ENCODE results near the gene OTOP1.
"Not testable (repeated sequence)": the region's sequence is repeated elsewhere in the genome, so short reads cannot be mapped to it uniquely, and the experiment has no call there.

The OTOP1 gene

DNA sequence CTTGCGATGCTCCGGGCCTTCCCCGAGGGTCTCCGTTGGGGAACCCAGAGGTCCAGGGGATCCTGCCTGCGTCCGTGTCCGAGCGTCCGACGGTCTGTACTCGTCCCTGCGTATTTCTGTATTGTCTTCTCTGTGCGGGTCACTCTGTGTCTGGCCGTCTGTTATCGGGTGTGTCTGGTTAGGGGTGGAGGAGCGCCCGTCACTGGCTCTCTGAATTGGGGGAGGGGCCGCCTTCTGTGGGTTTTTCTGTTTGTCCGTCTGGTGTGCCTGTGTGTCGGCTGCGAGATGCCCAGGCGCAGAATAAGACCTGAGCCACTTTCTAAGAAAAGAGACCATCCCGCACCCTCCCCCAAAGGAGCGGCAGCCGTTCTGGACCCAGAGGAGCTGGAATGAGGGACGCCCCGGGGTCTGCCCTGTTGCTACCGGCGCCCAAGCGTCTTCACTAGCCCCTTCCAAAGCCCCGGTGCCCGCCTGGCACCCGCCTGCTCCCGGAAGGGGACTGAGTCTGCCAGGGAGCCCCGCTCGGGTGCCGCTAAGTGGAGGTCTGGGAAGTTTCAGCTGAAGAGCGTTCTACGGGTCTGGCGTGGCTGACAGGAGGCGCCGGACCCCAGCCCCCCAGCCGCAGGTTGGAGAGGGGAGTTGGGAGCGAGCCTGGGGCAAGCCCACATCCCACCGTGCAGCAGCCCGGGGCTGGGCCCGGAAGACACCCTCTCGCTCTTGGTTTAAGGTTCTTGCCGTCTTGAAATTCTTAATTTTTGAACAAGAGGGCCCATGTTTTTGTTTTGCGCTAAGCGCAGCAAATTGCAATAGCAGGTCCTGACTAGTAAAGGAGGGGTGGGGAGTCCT, 1.0 kb upstream of the OTOP1 start:
- no peak for DNase-seq

DNA sequence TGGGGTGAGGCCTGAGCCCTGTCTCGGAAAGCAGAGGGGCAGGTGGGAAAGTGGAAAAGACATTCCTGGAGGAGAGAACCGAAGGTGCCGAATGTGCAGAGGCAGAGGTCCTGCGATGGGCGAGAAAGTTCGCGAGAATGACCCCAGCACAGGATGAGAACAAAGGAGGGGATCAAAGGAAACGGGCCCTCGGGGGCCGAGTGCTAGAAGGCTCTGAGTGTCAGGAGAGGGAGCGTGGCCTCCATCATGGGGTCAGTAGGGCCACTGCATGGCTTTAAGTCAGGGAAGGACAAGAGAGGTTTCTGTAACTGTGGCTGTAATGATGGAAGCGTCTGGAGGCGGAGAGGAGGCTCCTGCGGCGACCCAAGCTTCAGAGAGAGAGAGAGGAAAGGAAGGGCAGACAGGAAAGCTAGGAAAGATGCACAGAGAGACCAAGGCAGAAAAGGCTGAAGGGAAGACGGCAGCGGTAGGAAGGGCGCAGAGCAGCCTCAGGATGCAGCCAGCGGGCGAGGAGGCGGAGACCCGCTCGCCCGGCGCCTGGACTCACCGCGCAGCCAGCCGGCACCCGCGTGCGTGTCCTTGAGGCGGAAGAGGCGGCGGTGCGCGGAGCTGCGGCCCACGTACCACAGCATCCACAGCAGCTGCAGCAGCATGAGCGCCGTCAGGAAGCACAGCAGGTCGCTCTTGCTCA, 669 bp downstream of the OTOP1 start:
- DNase-seq: no peak

DNA sequence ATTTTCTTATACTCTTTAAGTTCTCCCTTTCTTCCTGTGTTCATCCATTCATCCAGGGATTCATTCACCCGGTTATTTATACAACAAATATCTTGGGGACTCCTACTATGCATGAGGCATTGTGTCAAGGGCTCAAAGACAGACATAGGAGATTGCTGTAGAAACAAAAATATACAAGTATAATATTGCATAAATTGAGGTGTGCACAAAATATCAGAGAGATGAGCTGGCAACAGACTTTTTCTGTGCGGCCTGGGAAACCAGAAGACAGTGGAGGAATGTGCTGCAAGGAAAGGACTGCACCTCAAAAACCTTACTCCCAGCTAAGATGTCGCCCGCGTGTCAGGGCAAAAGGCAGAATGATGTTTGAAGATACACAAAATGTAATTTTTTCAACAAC, 9.6 kb downstream of the OTOP1 start:
- no peak for DNase-seq

DNA sequence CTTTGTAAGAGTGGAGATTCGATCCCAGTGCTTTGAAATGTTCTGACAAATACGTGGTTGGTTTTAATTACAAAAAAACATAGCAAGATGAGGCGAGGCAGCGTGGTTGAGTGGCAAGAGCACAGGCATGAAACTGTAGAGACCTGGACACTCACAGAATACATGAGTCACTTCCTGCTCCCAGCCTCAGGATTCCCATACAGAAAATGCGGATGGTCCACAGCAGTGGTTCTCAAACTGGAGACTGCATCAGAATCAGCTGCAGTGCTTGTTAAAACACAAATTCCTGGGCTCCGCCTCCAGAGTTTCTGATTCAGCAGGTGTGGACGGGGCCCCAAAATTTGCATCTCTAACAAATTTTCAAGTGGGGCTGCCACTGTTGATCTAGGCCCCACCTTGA, 10.1 kb downstream of the OTOP1 start:
- no peak for DNase-seq

DNA sequence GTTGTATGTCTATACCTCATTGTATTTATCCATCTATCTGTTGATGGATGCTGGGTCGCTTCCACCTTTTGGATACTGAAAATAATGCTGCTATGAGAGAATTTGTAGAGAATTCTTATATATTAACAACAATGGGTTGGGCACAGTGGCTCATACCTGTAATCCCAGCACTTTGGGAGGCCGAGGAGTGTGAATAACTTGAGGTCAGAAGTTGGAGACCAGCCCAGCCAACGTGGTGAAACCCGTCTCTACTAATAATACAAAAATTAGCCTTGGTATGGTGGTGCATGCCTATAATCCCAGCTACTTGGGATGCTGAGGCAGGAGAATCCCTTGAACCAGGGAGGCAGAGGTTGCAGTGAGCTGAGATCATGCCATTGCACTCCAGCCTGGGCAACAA, 13.1 kb downstream of the OTOP1 start:
- not testable (repeated sequence) for DNase-seq

DNA sequence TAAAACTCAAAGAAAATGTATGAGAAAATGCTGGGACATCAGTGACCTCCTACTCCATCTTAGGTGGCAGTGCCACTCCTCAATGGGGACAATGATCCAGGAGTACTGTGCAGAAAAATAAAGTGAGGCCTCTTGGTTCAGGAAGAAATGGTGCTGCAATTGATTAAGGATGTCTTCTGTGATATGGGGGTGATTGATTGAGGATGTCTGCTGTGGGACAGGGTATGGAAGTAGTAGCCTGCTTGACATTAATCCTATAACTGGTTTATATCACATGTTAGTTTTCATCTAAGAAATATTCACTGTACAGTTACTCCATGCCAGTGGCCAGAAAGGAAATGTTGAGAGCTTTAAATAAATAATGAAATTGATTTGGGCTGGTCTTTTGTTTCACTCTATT, 20.5 kb downstream of the OTOP1 start:
- DNase-seq: no peak

DNA sequence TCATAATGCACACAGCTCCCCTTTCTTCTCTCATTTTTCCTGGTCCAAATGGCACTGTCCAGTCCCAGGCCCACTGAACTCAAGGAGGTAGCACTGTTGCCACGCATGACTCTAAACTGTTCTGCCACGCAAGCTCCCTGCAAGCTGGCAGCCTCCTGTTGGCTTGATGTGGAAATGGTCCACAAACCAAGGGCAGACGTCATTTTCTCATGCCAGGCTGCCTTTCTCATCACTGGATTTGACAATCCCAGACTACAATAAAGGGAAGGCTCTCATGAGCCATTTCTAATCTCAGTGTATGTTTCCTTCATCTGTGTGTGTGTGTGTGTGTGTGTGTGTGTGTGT, 22.4 kb downstream of the OTOP1 start:
- no peak for DNase-seq

DNA sequence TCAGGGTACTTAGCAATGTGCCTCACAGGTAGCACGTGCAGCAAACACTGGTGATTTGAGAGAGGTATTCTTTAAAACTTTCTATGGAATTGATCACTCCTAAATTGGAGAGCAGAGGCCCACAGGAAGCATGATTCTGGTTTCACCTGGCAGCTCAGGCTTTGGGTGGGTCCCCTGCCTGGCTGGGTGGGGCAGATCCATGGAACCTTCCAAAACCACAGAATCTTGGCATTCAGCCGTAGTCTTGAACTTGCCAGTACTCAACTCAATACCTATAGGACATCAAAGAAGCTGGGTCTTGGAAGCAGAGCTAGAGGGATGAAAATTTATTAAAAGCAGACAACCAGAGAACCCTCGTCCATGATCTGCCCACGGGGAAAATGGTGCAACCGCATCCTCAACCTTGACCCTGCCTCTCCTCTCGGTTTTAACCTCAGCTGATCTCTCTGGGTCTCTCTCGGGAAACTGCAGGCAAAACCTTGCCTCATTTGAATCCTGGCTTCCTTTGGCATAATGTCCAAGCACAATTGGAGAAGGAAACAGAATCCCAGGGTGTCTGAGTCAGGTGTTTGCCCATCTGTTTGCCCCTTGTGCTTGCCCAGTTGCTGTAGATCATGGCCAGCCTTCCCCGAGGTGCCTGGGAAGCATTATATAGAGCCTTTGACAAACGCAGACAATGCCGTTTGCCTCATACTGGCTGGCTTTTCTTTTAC, 22.9 kb downstream of the OTOP1 start:
- no peak for DNase-seq

DNA sequence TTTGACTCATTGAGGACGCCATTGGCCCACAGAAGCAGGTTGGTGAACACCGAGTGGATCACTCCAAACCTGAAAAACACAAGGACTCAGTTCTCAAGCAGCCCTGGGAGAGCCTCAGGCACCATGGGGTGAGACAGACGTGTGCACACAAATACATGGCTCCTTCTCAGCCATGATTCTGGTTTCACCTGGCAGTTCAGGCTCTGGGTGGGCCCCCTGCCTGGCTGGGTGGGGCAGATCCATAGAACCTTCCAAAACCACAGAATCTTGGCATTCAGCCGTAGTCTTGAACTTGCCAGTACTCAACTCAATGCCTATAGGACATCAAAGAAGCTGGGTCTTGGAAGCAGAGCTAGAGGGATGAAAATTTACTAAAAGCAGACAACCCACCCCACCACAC, 24.2 kb downstream of the OTOP1 start:
- DNase-seq: no peak

DNA sequence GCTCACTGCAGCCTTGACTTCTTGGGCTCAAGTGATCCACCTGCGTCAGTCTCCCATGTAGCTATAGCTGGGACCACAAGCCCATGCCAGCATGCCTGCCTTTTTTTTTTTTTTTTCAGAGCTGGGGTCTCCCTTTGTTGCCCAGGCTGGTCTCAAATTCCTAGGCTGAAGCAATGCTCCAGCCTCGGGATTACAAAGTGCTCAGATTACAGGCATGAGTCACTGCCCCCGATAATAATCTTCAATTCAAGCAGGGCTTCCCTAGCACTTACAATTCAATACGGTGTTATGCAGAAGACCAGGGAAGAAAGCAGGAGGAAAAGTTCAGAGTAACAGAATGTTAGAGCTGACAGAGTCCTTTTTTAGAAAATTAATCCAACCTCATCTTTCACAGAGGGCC, 26.1 kb downstream of the OTOP1 start:
- no peak for DNase-seq

DNA sequence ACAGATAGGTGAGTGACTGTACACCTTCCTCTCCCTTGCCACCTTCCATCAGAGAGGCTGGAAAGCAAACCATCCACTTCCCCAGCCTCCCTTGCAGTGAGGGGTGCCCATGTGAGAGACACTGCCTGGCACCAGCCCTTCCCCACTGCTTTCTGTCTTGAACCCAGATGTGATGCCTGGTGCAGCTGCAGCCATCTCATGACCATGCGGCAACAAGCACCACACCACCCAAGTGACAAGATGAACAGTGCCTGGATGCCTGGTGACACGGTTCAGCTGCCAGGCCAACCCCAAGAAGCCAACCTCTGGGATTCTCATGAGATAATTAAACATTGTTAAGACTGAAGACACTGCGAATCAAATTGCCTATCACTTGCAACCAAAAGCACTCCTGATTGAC, 31.4 kb downstream of the OTOP1 start:
- no peak for DNase-seq

DNA sequence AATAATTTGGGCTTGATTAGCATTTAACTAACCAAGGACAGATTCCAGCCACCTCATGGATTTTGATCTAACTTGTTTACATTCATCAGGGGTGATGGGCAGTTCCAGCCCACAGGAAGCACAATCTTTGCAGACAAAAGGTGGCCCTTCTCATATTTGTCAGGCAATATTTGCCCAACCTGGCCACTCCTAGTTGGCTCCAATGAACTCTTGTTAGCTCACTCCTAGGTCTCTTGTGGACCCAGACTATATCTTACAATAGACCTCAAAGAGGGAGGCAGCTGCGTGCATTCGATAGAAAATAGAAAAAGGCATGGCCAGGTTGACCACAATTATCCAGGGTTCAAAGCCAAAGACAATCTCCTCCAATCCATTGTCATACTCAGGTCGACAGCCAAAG, 38.2 kb downstream of the OTOP1 start:
- DNase-seq: not testable (repeated sequence)

DNA sequence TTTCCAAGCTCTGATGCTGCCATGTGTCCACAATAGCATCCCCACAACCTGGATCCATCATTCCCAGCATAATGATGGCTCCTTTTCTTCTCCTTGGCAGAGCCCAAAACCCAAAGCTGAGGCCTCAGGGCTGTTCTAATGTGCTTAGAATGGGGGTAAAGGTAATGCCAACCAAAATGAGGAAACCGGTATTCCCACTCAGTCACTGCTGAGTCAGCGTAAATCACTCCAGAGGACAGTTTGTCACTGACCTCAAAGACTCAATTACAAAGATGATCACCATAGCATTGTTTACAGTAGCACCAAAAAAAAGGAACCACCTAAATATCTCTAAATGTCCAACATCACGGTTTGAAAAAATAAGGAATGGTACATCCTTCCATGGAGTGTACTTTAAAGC, 41.2 kb downstream of the OTOP1 start:
- DNase-seq: no peak

DNA sequence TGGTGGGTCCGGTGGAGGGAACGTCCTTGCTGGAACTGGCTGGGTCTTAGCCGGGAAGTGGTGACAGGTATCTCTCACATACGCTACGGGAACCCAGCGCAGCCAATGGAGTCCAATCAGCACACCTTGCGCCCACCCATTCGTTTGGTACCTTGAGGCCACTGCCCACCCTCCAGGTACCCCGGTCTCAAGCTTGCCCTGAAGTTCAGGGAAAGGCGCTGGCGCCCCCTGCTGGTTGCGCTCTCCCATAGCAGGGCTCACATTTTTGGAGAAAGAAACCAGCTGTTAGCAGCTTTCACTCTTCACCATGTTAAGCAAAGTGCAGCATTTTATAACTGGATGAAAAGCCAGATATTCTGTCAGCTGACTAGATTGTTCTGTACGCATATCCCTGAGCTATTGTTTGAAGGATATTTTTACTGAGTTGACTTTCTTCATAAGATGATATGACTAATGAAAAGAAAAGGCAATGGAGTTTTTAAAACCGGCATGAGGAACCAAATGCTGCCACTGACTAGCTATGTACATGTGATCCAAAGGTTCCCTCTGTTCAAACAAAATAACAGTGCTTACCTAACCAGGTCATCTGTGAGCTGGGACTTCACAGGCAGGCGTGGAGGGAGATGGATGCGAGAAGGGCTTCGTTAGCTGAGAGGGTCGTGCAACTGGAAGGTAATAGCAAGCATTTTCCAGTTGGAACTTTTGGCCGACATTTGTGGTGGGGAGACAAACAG, 43.7 kb downstream of the OTOP1 start:
- DNase-seq: peak in 1 of 2 donors; percentile 0

DNA sequence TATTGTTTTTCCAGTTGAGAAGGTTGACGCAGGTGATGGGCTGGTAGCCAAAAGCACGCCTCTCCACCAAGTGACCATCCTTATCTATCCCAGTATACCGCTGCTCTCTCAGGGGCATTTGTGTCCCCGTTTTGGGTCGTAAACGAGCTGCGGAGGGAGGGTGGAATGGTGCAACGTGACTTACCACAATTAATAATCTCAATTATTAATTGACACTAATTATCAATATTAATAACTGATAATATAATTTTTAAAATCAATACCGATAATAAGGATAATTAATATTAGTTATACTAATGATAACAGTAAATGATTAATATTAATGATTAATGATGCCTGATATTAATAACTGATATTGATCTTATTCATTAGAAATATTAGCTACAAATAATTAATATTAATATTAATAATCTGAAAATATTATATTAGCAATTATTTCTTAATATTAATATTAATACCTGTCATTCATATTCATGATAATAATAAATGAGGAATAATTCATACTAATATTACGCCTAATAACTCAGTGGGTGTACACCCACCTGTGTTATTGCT, 56.1 kb downstream of the OTOP1 start:
- DNase-seq: no peak

DNA sequence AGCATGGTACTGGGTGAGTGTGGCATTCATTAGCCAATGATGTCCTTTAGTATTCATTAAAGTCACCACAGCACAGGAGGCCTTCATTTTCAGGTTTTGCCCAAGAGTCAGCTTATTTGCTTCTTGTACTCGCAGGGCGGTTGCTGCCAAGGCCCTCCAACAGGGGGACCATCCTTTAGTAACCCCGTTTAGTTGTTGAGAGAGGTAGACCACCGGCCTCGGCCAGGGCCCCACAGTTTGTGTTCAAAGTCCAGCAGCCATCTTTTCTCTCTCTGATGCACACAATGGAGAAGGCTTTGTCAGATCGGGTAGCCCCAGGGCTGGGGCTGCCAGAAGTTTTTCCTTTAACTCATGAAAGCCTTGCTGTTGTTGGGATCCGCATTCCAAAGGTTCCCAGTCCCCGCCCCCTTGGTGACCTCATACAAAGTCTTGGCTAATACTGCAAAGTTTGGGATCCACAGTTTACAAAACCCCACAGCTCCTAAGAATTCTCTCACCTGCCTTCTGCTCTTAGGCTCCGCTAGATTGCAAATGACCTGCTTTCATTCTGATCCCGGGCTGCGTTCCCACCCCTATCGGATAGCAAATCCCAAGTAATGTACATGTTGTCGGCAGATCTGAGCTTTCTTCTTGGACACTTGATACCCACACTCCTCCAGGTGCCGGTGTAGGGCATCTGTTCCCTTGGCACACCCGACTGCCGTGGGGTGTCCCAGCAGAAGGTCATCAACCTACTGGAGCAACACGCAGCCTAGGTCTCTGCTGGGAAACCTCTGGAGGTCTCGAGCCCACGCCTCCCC, 58.5 kb downstream of the OTOP1 start:
- DNase-seq: not testable (repeated sequence)

DNA sequence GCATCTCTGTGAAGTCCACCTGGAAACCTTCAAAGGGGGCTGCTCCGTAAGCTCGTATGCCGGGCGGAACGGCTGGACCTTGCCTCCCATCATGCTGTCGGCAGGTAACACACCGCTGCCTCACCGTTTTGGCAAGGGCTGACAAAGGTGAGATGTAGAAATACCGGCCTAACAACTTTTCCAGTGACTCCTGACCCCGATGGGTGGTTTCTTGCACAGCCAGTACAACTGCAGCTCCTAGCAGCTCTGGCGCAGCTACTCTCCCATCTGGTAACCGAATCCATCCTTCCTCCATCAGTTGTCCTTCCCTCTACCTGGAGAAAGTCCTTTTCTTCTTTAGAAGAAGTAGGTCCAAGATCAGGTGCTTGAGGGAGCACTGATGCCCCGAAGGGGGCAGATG, 59.7 kb downstream of the OTOP1 start:
- DNase-seq: not testable (repeated sequence)

DNA sequence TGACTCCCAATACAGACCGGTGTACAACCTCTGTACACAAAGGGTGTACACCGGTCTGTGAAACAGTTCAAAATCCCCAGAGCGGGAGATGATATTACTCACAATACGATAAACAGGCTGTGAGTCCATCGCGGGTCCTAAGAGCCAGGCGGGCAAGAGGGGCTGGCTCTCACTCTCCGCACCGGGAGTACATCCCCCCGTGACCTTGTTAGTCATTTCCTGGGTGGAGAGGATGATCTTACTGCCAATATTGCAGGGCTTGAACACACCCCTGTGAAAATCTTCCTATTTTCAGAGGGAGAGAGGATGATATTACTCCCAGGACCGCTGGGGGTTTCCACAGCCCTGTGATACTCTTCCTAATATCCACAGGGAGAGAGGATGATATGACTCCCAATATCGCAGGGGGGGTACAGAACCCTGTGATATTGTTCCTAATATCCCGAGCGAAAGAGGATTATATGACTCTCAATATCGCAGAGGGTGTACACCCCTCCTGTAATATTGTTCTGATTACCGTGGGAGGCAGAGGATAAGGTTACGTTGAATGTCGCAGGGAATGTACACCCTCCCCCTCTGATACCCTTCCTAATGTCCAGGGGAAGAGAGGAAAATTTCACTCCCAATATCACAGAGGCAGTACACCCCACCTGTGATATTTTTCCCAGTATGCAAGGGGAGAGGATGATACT, 60.9 kb downstream of the OTOP1 start:
- DNase-seq: not testable (repeated sequence)

DNA sequence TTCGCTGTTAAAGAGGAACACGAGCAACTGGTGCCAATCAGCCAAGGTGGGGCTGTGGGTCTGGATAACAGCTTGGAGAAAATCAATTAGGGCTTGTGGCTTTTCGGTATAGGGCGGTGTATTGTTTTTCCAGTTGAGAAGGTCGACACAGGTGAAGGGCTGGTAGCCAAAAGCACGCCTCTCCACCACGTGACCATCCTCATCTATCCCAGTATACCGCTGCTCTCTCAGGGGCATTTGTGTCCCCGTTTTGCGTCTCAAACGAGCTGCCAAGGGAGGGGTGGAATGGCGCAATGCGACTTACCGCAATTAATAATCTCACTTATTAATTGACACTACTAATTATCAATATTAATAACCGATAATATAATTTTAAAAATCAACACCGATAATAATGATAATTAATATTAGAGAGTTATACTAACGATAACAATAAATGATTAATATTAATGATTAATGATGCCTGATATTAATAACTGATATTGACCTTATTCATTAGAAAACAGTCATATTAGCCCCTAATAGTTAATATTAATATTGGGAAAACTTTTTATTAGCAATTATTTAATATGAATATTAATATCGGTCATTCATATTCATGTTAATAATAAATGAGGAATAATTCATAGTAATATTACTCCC, 62.1 kb downstream of the OTOP1 start:
- not testable (repeated sequence) for DNase-seq

DNA sequence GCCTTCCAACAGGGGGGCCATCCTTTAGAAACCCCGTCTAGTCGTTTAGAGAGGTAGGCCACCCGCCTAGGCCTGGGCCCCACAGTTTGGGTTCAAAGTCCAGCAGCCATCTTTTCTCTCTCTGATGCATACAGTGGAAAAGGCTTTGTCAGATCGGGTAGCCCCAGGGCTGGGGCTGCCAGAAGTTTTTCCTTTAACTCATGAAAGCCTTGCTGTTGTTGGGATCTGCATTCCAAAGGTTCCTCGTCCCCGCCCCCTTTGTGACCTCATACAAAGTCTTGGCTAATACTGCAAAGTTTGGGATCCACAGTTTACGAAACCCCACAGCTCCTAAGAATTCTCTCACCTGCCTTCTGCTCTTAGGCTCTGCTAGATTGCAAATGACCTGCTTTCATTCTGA, 64.5 kb downstream of the OTOP1 start:
- DNase-seq: not testable (repeated sequence)
